ENCODE data around the gene CMIP.
"Not testable (repeated sequence)": the region's sequence is repeated elsewhere in the genome, so short reads cannot be mapped to it uniquely, and the experiment has no call there.

Gene CMIP

GRCh38 chr16:81575834-81576233 lies 131.2 kb downstream of the CMIP start:
- DNase-seq = no peak

GRCh38 chr16:81576696-81577095 lies 132.1 kb downstream of the CMIP start:
- DNase-seq = no peak

- DNase-seq = not testable (repeated sequence)
Observed at GRCh38 chr16:81577272-81577671, 132.7 kb downstream of the CMIP start.

- DNase-seq = no peak
Observed at GRCh38 chr16:81578076-81578475, 133.5 kb downstream of the CMIP start.

GRCh38 chr16:81578636-81579413 lies 134.2 kb downstream of the CMIP start:
- no peak for DNase-seq

GRCh38 chr16:81581107-81581506 lies 136.5 kb downstream of the CMIP start:
- no peak for DNase-seq

- DNase-seq = peak in 53 of 56 donors; percentile 4 to 85 (median 64)
Observed at GRCh38 chr16:81582655-81583441, 138.2 kb downstream of the CMIP start.

- no peak for DNase-seq
Observed at GRCh38 chr16:81583893-81584631, 139.5 kb downstream of the CMIP start.

GRCh38 chr16:81585785-81586184 lies 141.2 kb downstream of the CMIP start:
- DNase-seq = no peak

- DNase-seq = no peak
Observed at GRCh38 chr16:81586417-81586816, 141.8 kb downstream of the CMIP start.

- DNase-seq = no peak
Observed at GRCh38 chr16:81586977-81587625, 142.5 kb downstream of the CMIP start.

- DNase-seq = no peak
Observed at GRCh38 chr16:81587626-81588160, 143.1 kb downstream of the CMIP start.

GRCh38 chr16:81588326-81589081 lies 143.9 kb downstream of the CMIP start:
- DNase-seq = no peak

- no peak for DNase-seq
Observed at GRCh38 chr16:81589975-81590650, 145.5 kb downstream of the CMIP start.

GRCh38 chr16:81590714-81591544 lies 146.3 kb downstream of the CMIP start:
- no peak for DNase-seq

- DNase-seq = no peak
Observed at GRCh38 chr16:81591545-81591870, 146.9 kb downstream of the CMIP start.

- no peak for DNase-seq
Observed at GRCh38 chr16:81592353-81592866, 147.8 kb downstream of the CMIP start.

GRCh38 chr16:81593481-81593880 lies 148.9 kb downstream of the CMIP start:
- DNase-seq = no peak
